Hippocampal formation (tissue), 2 donors: ENCODE data around the gene LSM11.
"Not testable (repeated sequence)": the region's sequence is repeated elsewhere in the genome, so short reads cannot be mapped to it uniquely, and the experiment has no call there.

Experiments
- DNase-seq, 2 donors: peaks; one replicate each; lab custom pipeline; 2025; lab: John Stamatoyannopoulos, UW

LSM11 gene

GRCh38 chr5:157743163-157744050 lies at the start of gene LSM11:
Gene LSM11, plus strand, starts transcription at chr5:157743712. Its CDS starts 39 bp downstream, at chr5:157743751.
- peak; percentile 82 to 87 for DNase-seq

- not testable (repeated sequence) for DNase-seq
Observed at GRCh38 chr5:157693816-157694215, 49.7 kb upstream of the LSM11 start.

GRCh38 chr5:157696154-157696553 lies 47.4 kb upstream of the LSM11 start:
- not testable (repeated sequence) for DNase-seq

- DNase-seq = not testable (repeated sequence)
Observed at GRCh38 chr5:157698674-157699073, 44.8 kb upstream of the LSM11 start.

GRCh38 chr5:157703736-157704135 lies 39.8 kb upstream of the LSM11 start:
- DNase-seq = no peak

- DNase-seq = no peak
Observed at GRCh38 chr5:157708866-157709265, 34.6 kb upstream of the LSM11 start.

- DNase-seq = no peak
Observed at GRCh38 chr5:157709346-157709745, 34.2 kb upstream of the LSM11 start.

GRCh38 chr5:157710431-157710830 lies 33.1 kb upstream of the LSM11 start:
- DNase-seq = no peak

- no peak for DNase-seq
Observed at GRCh38 chr5:157710882-157711281, 32.6 kb upstream of the LSM11 start.

- DNase-seq = no peak
Observed at GRCh38 chr5:157713830-157714595, 29.5 kb upstream of the LSM11 start.

GRCh38 chr5:157714596-157714864 lies 29.0 kb upstream of the LSM11 start:
- no peak for DNase-seq

- DNase-seq = peak; percentile 1 to 79
Observed at GRCh38 chr5:157718519-157718918, 25.0 kb upstream of the LSM11 start.

GRCh38 chr5:157719245-157719644 lies 24.3 kb upstream of the LSM11 start:
- no peak for DNase-seq

GRCh38 chr5:157721159-157721558 lies 22.4 kb upstream of the LSM11 start:
- no peak for DNase-seq

- not testable (repeated sequence) for DNase-seq
Observed at GRCh38 chr5:157722895-157723294, 20.6 kb upstream of the LSM11 start.

GRCh38 chr5:157726607-157727006 lies 16.9 kb upstream of the LSM11 start:
- not testable (repeated sequence) for DNase-seq

GRCh38 chr5:157727858-157728257 lies 15.7 kb upstream of the LSM11 start:
- DNase-seq = not testable (repeated sequence)

- no peak for DNase-seq
Observed at GRCh38 chr5:157729858-157730257, 13.7 kb upstream of the LSM11 start.

GRCh38 chr5:157730900-157731271 lies 12.6 kb upstream of the LSM11 start:
- DNase-seq = no peak

GRCh38 chr5:157731272-157732129 lies 12.0 kb upstream of the LSM11 start, which contains the start of gene THG1L:
Gene THG1L, plus strand, starts transcription at chr5:157731420. Its CDS starts 21 bp downstream, at chr5:157731441.
- DNase-seq = peak; percentile 94 to 99

- no peak for DNase-seq
Observed at GRCh38 chr5:157732130-157732514, 11.4 kb upstream of the LSM11 start.
